ENCODE data around the gene MAPK7.

DNA sequence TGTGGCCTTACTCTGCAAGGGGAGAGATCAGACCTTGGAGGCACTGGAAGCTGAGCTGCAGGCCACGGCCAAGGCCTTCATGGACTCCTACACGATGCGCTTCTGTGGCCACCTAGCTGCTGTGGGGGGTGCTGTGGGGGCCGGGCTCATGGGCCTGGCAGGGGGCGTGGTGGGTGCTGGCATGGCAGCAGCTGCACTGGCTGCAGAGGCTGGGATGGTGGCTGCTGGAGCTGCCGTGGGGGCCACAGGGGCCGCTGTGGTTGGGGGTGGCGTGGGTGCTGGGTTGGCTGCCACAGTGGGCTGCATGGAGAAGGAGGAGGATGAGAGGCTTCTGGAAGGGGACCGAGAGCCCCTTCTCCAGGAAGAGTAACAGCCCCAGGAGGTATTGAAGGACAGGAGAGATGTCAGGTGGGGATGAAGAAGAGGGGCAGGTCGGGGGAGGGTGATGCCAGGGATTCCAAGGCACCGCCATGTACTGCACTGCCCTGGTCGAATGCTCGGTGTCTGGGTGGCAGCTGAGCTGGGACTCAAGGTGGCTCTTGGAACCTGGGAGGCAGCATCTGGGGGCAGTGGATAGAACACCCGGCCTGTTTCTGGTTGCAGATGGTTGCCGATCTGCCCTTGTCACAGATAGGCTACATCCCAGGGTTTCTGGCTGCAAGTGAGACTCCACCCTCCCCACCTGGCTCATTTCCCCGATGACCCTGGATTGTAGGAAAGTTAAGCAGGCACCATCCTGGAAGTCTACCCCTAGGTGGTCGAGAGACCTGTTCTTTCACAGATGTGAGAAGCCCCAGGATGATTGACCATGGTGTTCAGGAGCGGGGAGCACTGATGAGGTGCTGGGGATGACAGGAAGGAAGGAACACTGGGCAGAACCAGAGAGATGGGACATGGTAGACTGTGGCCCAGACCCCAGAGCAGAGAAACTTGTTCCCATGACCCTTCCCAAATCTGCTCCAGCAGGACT, 37.8 kb downstream of the MAPK7 start:
- TF ChIP-seq, protein P1, sequence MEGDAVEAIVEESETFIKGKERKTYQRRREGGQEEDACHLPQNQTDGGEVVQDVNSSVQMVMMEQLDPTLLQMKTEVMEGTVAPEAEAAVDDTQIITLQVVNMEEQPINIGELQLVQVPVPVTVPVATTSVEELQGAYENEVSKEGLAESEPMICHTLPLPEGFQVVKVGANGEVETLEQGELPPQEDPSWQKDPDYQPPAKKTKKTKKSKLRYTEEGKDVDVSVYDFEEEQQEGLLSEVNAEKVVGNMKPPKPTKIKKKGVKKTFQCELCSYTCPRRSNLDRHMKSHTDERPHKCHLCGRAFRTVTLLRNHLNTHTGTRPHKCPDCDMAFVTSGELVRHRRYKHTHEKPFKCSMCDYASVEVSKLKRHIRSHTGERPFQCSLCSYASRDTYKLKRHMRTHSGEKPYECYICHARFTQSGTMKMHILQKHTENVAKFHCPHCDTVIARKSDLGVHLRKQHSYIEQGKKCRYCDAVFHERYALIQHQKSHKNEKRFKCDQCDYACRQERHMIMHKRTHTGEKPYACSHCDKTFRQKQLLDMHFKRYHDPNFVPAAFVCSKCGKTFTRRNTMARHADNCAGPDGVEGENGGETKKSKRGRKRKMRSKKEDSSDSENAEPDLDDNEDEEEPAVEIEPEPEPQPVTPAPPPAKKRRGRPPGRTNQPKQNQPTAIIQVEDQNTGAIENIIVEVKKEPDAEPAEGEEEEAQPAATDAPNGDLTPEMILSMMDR (IDR thresholded peaks at IDR 0.05), result no peak
- no peak for TF ChIP-seq POLR2A (IDR thresholded peaks at IDR 0.05)
- no peak for TF ChIP-seq POLR2AphosphoS5 (IDR thresholded peaks at IDR 0.05)

Data from transverse colon (tissue), 4 donors.